ENCODE results near the gene ATAD5.
"Not testable (repeated sequence)": the region's sequence is repeated elsewhere in the genome, so short reads cannot be mapped to it uniquely, and the experiment has no call there.

Gene ATAD5

GRCh38 chr17:30831663-30832437 is at the start of gene ATAD5:
Gene ATAD5, plus strand, starts transcription at chr17:30831966. Its CDS starts 382 bp downstream, at chr17:30832348.
- DNase-seq (ENCODE audit: low read depth, low spot score) = peak; percentile 96

- DNase-seq (ENCODE audit: low read depth, low spot score) = no peak
Observed at GRCh38 chr17:30782206-30782605, 49.6 kb upstream of the ATAD5 start.

- DNase-seq (ENCODE audit: low read depth, low spot score) = peak; percentile 82
Observed at GRCh38 chr17:30788918-30789317, 42.8 kb upstream of the ATAD5 start.

- DNase-seq (ENCODE audit: low read depth, low spot score) = no peak
Observed at GRCh38 chr17:30790279-30790678, 41.5 kb upstream of the ATAD5 start.

GRCh38 chr17:30793282-30793977 is 38.3 kb upstream of the ATAD5 start:
- DNase-seq (ENCODE audit: low read depth, low spot score) = no peak

GRCh38 chr17:30794372-30794771 is 37.4 kb upstream of the ATAD5 start:
- DNase-seq (ENCODE audit: low read depth, low spot score) = no peak

GRCh38 chr17:30796016-30796415 is 35.8 kb upstream of the ATAD5 start:
- DNase-seq (ENCODE audit: low read depth, low spot score) = no peak

GRCh38 chr17:30801671-30802070 is 30.1 kb upstream of the ATAD5 start:
- DNase-seq (ENCODE audit: low read depth, low spot score) = no peak

GRCh38 chr17:30805944-30806456 is 25.8 kb upstream of the ATAD5 start:
- no peak for DNase-seq (ENCODE audit: low read depth, low spot score)

GRCh38 chr17:30807896-30808295 is 23.9 kb upstream of the ATAD5 start:
- DNase-seq (ENCODE audit: low read depth, low spot score) = no peak

GRCh38 chr17:30808785-30809286 is 22.9 kb upstream of the ATAD5 start:
- no peak for DNase-seq (ENCODE audit: low read depth, low spot score)

GRCh38 chr17:30809867-30810266 is 21.9 kb upstream of the ATAD5 start:
- DNase-seq (ENCODE audit: low read depth, low spot score) = no peak

- peak; percentile 82 for DNase-seq (ENCODE audit: low read depth, low spot score)
Observed at GRCh38 chr17:30812218-30813177, 19.3 kb upstream of the ATAD5 start.

- not testable (repeated sequence) for DNase-seq (ENCODE audit: low read depth, low spot score)
Observed at GRCh38 chr17:30814236-30814635, 17.5 kb upstream of the ATAD5 start.

GRCh38 chr17:30814860-30815259 is 16.9 kb upstream of the ATAD5 start:
- not testable (repeated sequence) for DNase-seq (ENCODE audit: low read depth, low spot score)

- DNase-seq (ENCODE audit: low read depth, low spot score) = no peak
Observed at GRCh38 chr17:30816165-30816564, 15.6 kb upstream of the ATAD5 start.

- no peak for DNase-seq (ENCODE audit: low read depth, low spot score)
Observed at GRCh38 chr17:30819971-30820705, 11.6 kb upstream of the ATAD5 start.

GRCh38 chr17:30821871-30822723 is 9.7 kb upstream of the ATAD5 start:
- DNase-seq (ENCODE audit: low read depth, low spot score) = no peak

- DNase-seq (ENCODE audit: low read depth, low spot score) = not testable (repeated sequence)
Observed at GRCh38 chr17:30822919-30823318, 8.8 kb upstream of the ATAD5 start.

- no peak for DNase-seq (ENCODE audit: low read depth, low spot score)
Observed at GRCh38 chr17:30823421-30823820, 8.3 kb upstream of the ATAD5 start.

All from astrocyte of the hippocampus (primary cell).